GM06990 (cell line): ENCODE data around the gene HIVEP3.

Experiments
- DNase-seq: peaks from one replicate; pipeline ENCODE4 v3.0.0-alpha.2; 2011; ENCODE audit not compliant: insufficient read length; ENCODE audit errors: extremely low read depth
- H3K27me3 ChIP-seq: replicated peaks from 2 replicates; pipeline ENCODE4 v1.6.0; 2011; ENCODE audit warnings: low read length; ENCODE audit not compliant: control insufficient read depth, insufficient read depth
- H3K36me3 ChIP-seq: 2 replicates; pipeline ENCODE4 v1.5.1; 2011; ENCODE audit warnings: low read length; ENCODE audit not compliant: control insufficient read depth, insufficient read depth
- H3K4me3 ChIP-seq: replicated peaks from 2 replicates; pipeline ENCODE4 v1.5.1; 2011; ENCODE audit warnings: low read depth, mild to moderate bottlenecking, control low read depth, low read length
- CTCF ChIP-seq: IDR thresholded peaks from 2 replicates; pipeline ENCODE4 v1.5.1; 2011; ENCODE audit warnings: low read length, control low read depth, mild to moderate bottlenecking, inconsistent platforms; ENCODE audit not compliant: insufficient read depth, poor library complexity, severe bottlenecking

HIVEP3 gene

GRCh38 chr1:41520951-41521752, 397.6 kb downstream of the HIVEP3 start:
- Histone ChIP-seq H3K27me3 (no peaks in the 10 kb centered on the region), H3K36me3 (no peaks in the 10 kb centered on the region; the same call in none of the 2 replicates), H3K4me3 (no peak overlapping the region)
- DNase-seq = no peak
- TF ChIP-seq CTCF = no peak

GRCh38 chr1:41519667-41520066, 399.1 kb downstream of the HIVEP3 start:
- no peaks in the 10 kb centered on the region for H3K27me3 ChIP-seq
- DNase-seq = no peak
- TF ChIP-seq CTCF = no peak
- H3K4me3 ChIP-seq = no peak overlapping the region
- no peaks in the 10 kb centered on the region; the same call in none of the 2 replicates for H3K36me3 ChIP-seq

- DNase-seq = no peak
- no peak overlapping the region for H3K4me3 ChIP-seq
- no peak for TF ChIP-seq CTCF
- no peaks in the 10 kb centered on the region for H3K27me3 ChIP-seq
- H3K36me3 ChIP-seq = no peaks in the 10 kb centered on the region; the same call in none of the 2 replicates
Observed at GRCh38 chr1:41518471-41518870, 400.3 kb downstream of the HIVEP3 start.

GRCh38 chr1:41517062-41517438, 401.7 kb downstream of the HIVEP3 start:
- Histone ChIP-seq H3K36me3 (no peaks in the 10 kb centered on the region; the same call in none of the 2 replicates), H3K4me3 (no peak overlapping the region), H3K27me3 (no peaks in the 10 kb centered on the region)
- no peak for DNase-seq
- TF ChIP-seq CTCF = no peak

GRCh38 chr1:41516168-41517061, 402.3 kb downstream of the HIVEP3 start:
- no peaks in the 10 kb centered on the region for H3K27me3 ChIP-seq
- TF ChIP-seq CTCF = peak; percentile 83
- DNase-seq = peak; percentile 80
- no peaks in the 10 kb centered on the region; the same call in none of the 2 replicates for H3K36me3 ChIP-seq
- H3K4me3 ChIP-seq = peak overlapping the region; percentile 37
